H1 (cell line): ENCODE data around the gene NF1.

Source experiments
- GABPA ChIP-seq: IDR thresholded peaks from 2 replicates; pipeline ENCODE4 v1.6.1; 2011; ENCODE audit warnings: mild to moderate bottlenecking, low read length, moderate library complexity, borderline replicate concordance; ENCODE audit not compliant: insufficient read depth
- YY1 ChIP-seq: IDR thresholded peaks from 2 replicates; pipeline ENCODE4 v1.6.1; 2011; ENCODE audit warnings: low read depth, mild to moderate bottlenecking, low read length
- TF ChIP-seq, protein P1 (sequence below): IDR thresholded peaks from 2 replicates; pipeline ENCODE4 v1.6.1; 2012; ENCODE audit warnings: inconsistent platforms
- TF ChIP-seq, protein P2 (sequence below), 3 experiments: IDR thresholded peaks; 1 replicate in 2 of 3; 2 replicates in 1 of 3; pipeline versions ENCODE4 v1.5.1 to v1.6.1; 2011; ENCODE audit warnings: low read length in 3 of 3, mild to moderate bottlenecking in 3 of 3, inconsistent platforms in 2 of 3, low read depth in 1 of 3, moderate library complexity in 1 of 3; ENCODE audit not compliant: insufficient read depth in 1 of 3; ENCODE audit errors: control extremely low read depth in 1 of 3

DNA sequence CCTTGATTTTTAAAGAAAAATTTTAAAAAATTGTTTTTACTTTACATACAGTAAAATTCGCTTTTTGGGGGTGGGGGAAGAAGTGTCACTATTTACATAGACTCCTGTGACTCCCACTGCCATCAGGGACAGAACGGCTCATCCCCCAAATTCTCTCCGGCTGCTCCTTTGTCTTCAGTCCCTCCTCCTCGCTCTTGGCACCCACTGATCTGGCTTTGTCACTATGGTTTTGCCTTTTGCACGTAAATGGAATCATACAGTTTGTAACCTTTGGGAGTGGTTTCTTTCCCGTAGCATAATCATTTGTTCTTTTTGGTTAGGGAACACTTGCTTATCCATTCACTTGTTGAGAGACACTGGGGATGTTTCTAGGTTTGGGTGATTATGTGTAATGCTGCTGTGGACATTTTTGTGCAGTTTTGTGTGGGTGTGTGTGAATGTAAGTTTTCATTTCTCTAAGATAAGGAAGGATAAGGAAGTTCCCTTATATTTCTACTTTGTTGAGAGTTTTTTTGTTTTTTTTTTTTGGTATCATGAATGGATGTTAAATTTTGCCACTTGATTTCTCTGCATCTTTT is 324.1 kb downstream of the NF1 start:
- TF ChIP-seq, protein P1, sequence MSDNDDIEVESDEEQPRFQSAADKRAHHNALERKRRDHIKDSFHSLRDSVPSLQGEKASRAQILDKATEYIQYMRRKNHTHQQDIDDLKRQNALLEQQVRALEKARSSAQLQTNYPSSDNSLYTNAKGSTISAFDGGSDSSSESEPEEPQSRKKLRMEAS, result no peak
- TF ChIP-seq, protein P2, sequence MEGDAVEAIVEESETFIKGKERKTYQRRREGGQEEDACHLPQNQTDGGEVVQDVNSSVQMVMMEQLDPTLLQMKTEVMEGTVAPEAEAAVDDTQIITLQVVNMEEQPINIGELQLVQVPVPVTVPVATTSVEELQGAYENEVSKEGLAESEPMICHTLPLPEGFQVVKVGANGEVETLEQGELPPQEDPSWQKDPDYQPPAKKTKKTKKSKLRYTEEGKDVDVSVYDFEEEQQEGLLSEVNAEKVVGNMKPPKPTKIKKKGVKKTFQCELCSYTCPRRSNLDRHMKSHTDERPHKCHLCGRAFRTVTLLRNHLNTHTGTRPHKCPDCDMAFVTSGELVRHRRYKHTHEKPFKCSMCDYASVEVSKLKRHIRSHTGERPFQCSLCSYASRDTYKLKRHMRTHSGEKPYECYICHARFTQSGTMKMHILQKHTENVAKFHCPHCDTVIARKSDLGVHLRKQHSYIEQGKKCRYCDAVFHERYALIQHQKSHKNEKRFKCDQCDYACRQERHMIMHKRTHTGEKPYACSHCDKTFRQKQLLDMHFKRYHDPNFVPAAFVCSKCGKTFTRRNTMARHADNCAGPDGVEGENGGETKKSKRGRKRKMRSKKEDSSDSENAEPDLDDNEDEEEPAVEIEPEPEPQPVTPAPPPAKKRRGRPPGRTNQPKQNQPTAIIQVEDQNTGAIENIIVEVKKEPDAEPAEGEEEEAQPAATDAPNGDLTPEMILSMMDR (IDR thresholded peaks at IDR 0.05; ENCODE audit: control extremely low read depth in 1 of 3, insufficient read depth in 1 of 3, low read depth in 1 of 3, low read length in 3 of 3), result no peak
- TF ChIP-seq GABPA (no peak), YY1 (no peak)
